Keratinocyte (primary cell): Measurements from ENCODE around the gene NPAS3. TPM values are rescaled to one million over a fixed set of nuclear protein-coding genes. Genes with fewer than 3 reads are reported as not detected.

Experiments used
- DNase-seq: peaks from one replicate; pipeline ENCODE4 v3.0.0-alpha.2; 2011; ENCODE audit warnings: low read depth, missing footprints, low spot score
- FAIRE-seq: peaks from 2 replicates; lab custom pipeline; 2011; peaks lifted over from hg19 to GRCh38; lab: Jason Lieb, UNC
- H2AFZ ChIP-seq: 2 replicates; pipeline ENCODE4 v1.6.0; 2012; ENCODE audit warnings: low read length, control low read depth, inconsistent platforms; ENCODE audit not compliant: control insufficient read depth
- H3K27ac ChIP-seq: 2 replicates; pipeline ENCODE4 v1.5.1; 2011; ENCODE audit warnings: low read length; ENCODE audit not compliant: control insufficient read depth, insufficient read depth
- H3K27me3 ChIP-seq: 3 replicates; pipeline ENCODE4 v1.6.0; 2011; ENCODE audit warnings: low read length; ENCODE audit not compliant: control insufficient read depth, insufficient read depth; ENCODE audit errors: extremely low read depth
- H3K36me3 ChIP-seq, 2 experiments: 2 replicates in 1 of 2; 3 replicates in 1 of 2; pipeline ENCODE4 v1.5.1; 2011; ENCODE audit warnings: low read length in 2 of 2, mild to moderate bottlenecking in 1 of 2; ENCODE audit not compliant: control insufficient read depth in 2 of 2, insufficient read depth in 2 of 2; ENCODE audit errors: extremely low read depth in 1 of 2
- H3K4me1 ChIP-seq: 3 replicates; pipeline ENCODE4 v1.5.1; 2011; ENCODE audit warnings: low read length; ENCODE audit not compliant: control insufficient read depth, insufficient read depth; ENCODE audit errors: extremely low read depth
- H3K4me2 ChIP-seq: 3 replicates; pipeline ENCODE4 v1.6.0; 2011; ENCODE audit warnings: low read depth, low read length; ENCODE audit not compliant: control insufficient read depth, insufficient read depth; ENCODE audit errors: extremely low read depth
- H3K4me3 ChIP-seq, 3 experiments: fragments of 200-600 bp in 1 of 3; sonication (generic) in 1 of 3; 2 replicates in 2 of 3; 3 replicates in 1 of 3; pipeline ENCODE4 v1.5.1; 2011 to 2016; ENCODE audit warnings: low read length in 3 of 3, mild to moderate bottlenecking in 3 of 3, control low read depth in 2 of 3, inconsistent platforms in 1 of 3, low read depth in 1 of 3, mixed read lengths in 1 of 3, mixed run types in 1 of 3, moderate library complexity in 1 of 3; ENCODE audit not compliant: control insufficient read depth in 2 of 3, insufficient read depth in 2 of 3; ENCODE audit errors: extremely low read depth in 1 of 3
- H3K79me2 ChIP-seq: 2 replicates; pipeline ENCODE4 v1.6.0; 2012; ENCODE audit warnings: low read length; ENCODE audit not compliant: control insufficient read depth, insufficient read depth
- H3K9ac ChIP-seq: 3 replicates; pipeline ENCODE4 v1.6.0; 2011; ENCODE audit warnings: low read length; ENCODE audit not compliant: control insufficient read depth, insufficient read depth; ENCODE audit errors: extremely low read depth
- H3K9me1 ChIP-seq: 3 replicates; pipeline ENCODE4 v1.6.0; 2011; ENCODE audit warnings: low read length; ENCODE audit not compliant: control insufficient read depth, insufficient read depth; ENCODE audit errors: extremely low read depth
- H3K9me3 ChIP-seq: 2 replicates; pipeline ENCODE4 v1.5.1; 2012; ENCODE audit warnings: low read depth, low read length; ENCODE audit not compliant: control insufficient read depth
- H4K20me1 ChIP-seq: 3 replicates; pipeline ENCODE4 v1.6.0; 2011; ENCODE audit warnings: low read length; ENCODE audit not compliant: control insufficient read depth, insufficient read depth; ENCODE audit errors: extremely low read depth
- EZH2 ChIP-seq: IDR thresholded peaks from one replicate; pipeline ENCODE4 v1.6.1; 2012; ENCODE audit warnings: inconsistent platforms, mild to moderate bottlenecking, low read length, moderate library complexity
- dilution Hi-C: fragments of 300-500 bp; cut with MboI; formaldehyde crosslinking; loops from one replicate; pipeline ENCODE4 v1.7.0; 2020; ENCODE audit warnings: low sequenced_read_pairs; ENCODE audit not compliant: extremely low pct_ligation_motif_present
- polyA plus RNA-seq, 5 experiments: library from polyadenylated mRNA; depleted of rRNA in 3 of 5; stranded (reverse) in 3 of 5; stranded (forward) in 1 of 5; unstranded in 1 of 5; fragments of >200 nt; gene quantifications; 1 replicate in 1 of 5; 2 replicates in 3 of 5; 3 replicates in 1 of 5; pipeline versions ENCODE4 v1.2.1 to v1.2.3, GENCODE V29; 2011 to 2012; ENCODE audit warnings: missing spikeins in 2 of 5, low read depth in 1 of 5, low replicate concordance in 1 of 5
- TF ChIP-seq, protein P1 (sequence below), 3 experiments: IDR thresholded peaks in 1 of 3; conservative IDR thresholded peaks in 1 of 3; optimal IDR thresholded peaks in 1 of 3; 2 replicates in 2 of 3; 3 replicates in 1 of 3; pipeline versions ENCODE3 to v1.5.1; 2011; ENCODE audit warnings: low read length in 3 of 3, mild to moderate bottlenecking in 3 of 3, moderate library complexity in 2 of 3, control low read depth in 1 of 3, inconsistent platforms in 1 of 3; ENCODE audit not compliant: insufficient read depth in 2 of 3; ENCODE audit errors: extremely low read depth in 1 of 3

Gene NPAS3
- polyA plus RNA-seq, 1 donor (not counting 4 experiments of a cell fraction or from before 2014, with no cell fraction given), result 0.07 TPM

DNA sequence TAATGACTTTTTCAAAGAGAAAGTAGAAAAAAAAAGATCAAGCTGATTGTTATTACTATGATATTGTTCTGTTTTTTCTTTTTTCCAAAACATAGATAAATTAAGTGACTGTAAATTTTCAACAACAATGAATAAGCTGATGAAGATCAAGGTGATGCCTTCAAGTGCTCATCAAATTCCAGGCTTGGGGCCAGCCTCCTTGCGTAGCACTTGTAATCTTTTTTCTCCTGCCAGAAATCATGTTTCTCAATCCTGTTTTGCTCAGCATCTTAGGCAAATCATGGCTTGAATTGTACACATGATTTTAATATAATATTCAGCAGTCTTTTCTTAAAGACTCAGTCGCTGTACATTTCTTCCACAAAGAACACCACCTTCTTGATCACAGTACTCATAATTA lies 333.2 kb downstream of the NPAS3 start:
- H3K36me3 ChIP-seq, result no peaks in the 10 kb centered on the region
- H3K4me2 ChIP-seq, result no peak overlapping the region
- FAIRE-seq (no peak), DNase-seq (no peak)
- no peaks in the 10 kb centered on the region for H3K9me1 ChIP-seq
- H3K9me3 ChIP-seq, result no peaks in the 10 kb centered on the region
- no peak overlapping the region for H2AFZ ChIP-seq
- no peak overlapping the region for H3K9ac ChIP-seq
- dilution Hi-C loops, result no loop called here
- no peaks in the 10 kb centered on the region for H3K4me1 ChIP-seq
- H4K20me1 ChIP-seq, result no peaks in the 10 kb centered on the region
- H3K4me3 ChIP-seq, result no peak overlapping the region
- TF ChIP-seq, protein P1, sequence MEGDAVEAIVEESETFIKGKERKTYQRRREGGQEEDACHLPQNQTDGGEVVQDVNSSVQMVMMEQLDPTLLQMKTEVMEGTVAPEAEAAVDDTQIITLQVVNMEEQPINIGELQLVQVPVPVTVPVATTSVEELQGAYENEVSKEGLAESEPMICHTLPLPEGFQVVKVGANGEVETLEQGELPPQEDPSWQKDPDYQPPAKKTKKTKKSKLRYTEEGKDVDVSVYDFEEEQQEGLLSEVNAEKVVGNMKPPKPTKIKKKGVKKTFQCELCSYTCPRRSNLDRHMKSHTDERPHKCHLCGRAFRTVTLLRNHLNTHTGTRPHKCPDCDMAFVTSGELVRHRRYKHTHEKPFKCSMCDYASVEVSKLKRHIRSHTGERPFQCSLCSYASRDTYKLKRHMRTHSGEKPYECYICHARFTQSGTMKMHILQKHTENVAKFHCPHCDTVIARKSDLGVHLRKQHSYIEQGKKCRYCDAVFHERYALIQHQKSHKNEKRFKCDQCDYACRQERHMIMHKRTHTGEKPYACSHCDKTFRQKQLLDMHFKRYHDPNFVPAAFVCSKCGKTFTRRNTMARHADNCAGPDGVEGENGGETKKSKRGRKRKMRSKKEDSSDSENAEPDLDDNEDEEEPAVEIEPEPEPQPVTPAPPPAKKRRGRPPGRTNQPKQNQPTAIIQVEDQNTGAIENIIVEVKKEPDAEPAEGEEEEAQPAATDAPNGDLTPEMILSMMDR (optimal IDR thresholded peaks at IDR 0.05 in 1 of 3, IDR thresholded peaks at IDR 0.05 in 1 of 3, conservative IDR thresholded peaks at IDR 0.05 in 1 of 3; ENCODE audit: extremely low read depth in 1 of 3, insufficient read depth in 2 of 3, low read length in 3 of 3), result no peak
- H3K27ac ChIP-seq, result no peak overlapping the region
- H3K79me2 ChIP-seq, result no peaks in the 10 kb centered on the region
- no peaks in the 10 kb centered on the region for H3K27me3 ChIP-seq

- DNase-seq, result no peak
- H2AFZ ChIP-seq, result no peak overlapping the region
Observed at GRCh38 chr14:33273978-33274377, 335.3 kb downstream of the NPAS3 start.

More at GRCh38 chr14:33273978-33274377, 335.3 kb downstream of the NPAS3 start:
- no peaks in the 10 kb centered on the region for H3K36me3 ChIP-seq
- no peaks in the 10 kb centered on the region for H3K4me1 ChIP-seq
- no peaks in the 10 kb centered on the region for H4K20me1 ChIP-seq
- H3K4me3 ChIP-seq, result no peak overlapping the region
- H3K9me3 ChIP-seq, result no peaks in the 10 kb centered on the region
- H3K27ac ChIP-seq, result no peak overlapping the region
- no peak overlapping the region for H3K4me2 ChIP-seq
- no peaks in the 10 kb centered on the region for H3K79me2 ChIP-seq
- FAIRE-seq, result no peak
- dilution Hi-C loops, result no loop called here
- no peak overlapping the region for H3K9ac ChIP-seq
- no peaks in the 10 kb centered on the region for H3K9me1 ChIP-seq
- TF ChIP-seq EZH2, result no peak
- TF ChIP-seq, protein P1 (optimal IDR thresholded peaks at IDR 0.05 in 1 of 3, IDR thresholded peaks at IDR 0.05 in 1 of 3, conservative IDR thresholded peaks at IDR 0.05 in 1 of 3; ENCODE audit: extremely low read depth in 1 of 3, insufficient read depth in 2 of 3, low read length in 3 of 3), result no peak
- H3K27me3 ChIP-seq, result peaks cover 6% of the 10 kb centered on the region
